Measurements from ENCODE around the gene PECR.
"Not testable (repeated sequence)": the region's sequence is repeated elsewhere in the genome, so short reads cannot be mapped to it uniquely, and the experiment has no call there.

PECR gene

DNA sequence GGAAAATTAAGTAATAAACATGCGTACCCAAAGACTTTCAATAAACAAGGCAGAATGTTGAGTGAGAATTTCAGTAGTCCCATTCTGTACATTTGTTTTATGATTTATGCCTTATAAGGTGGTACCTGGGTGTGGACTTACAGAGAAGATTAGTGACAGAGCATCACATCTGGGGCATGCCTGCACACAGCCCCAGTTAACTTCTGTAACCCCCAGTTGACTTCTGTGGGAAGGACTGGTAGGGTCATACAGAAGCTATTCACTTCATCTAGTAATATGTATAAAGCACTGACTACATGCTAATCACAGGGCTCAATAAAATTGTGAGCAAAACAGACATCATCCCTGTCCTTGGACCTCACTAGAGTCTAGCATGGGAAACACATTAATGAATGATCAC lies 84.4 kb downstream of the PECR start:
- DNase-seq: no peak

- DNase-seq: no peak
These were observed 86.7 kb downstream of the PECR start for GRCh38 chr2:215994911-215995310.

- not testable (repeated sequence) for DNase-seq
These were observed 92.9 kb downstream of the PECR start for GRCh38 chr2:215988556-215989207.
